ENCODE measurements around the gene CNIH2.
A peak's percentile ranks its signal among the peaks of the same experiment; 100 is the strongest.
"Not testable (repeated sequence)": the region's sequence is repeated elsewhere in the genome, so short reads cannot be mapped to it uniquely, and the experiment has no call there.

The CNIH2 gene

DNA sequence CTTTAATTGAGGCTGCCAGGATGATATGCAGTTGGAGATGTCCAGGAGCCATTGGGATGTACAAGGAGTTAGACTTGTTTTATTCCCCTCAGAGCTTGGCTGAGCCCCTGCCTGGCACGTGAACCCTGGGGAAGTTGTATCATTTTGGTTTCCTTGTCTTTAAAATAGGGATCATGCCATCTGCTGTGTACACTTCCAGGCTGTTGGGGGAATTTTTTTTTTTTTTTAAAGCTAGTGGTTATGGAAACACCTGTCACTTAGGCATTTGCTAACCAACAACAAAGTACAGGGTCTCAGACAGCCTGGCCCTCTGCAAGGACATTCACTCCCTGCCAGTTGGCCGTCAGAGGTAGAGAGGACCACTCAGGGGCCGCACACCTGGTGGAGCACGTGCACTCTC is 18.0 kb upstream of the CNIH2 start:
- no peak for DNase-seq

DNA sequence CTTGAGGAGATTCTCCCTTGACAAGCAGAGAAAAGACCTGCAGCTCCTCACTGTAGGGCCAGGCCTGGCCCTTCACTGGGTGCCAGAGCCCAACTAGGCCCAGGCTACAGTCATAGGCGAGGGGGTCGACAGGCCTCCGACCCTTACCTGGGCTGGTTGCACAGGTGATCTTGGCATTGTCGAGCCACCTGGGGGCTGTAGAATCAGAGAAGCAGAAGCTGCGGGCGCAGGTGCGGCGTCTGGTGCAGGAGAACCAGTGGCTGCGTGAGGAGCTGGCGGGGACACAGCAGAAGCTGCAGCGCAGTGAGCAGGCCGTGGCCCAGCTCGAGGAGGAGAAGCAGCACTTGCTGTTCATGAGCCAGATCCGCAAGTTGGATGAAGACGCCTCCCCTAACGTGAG is 16.4 kb upstream of the CNIH2 start:
- no peak for DNase-seq

DNA sequence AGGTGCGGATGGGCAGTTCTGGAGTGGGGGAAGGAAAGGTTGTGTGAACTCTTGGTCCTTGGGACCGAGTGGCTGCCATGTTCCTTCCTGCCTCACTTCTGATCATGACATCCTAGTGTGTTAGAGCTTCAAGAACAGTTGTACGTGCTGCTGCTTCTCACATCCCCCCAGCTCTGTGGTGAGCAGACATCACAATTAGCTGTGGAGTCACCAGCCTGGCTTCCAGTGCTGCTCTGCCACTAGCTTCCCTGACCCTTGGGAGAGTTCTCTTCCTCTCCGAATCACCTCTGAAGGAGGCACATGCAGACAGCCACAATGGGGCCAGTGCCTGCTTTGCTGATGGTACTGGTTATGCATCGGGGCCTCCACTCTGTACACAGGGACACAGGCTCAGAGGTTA is 15.8 kb upstream of the CNIH2 start:
- no peak for DNase-seq

DNA sequence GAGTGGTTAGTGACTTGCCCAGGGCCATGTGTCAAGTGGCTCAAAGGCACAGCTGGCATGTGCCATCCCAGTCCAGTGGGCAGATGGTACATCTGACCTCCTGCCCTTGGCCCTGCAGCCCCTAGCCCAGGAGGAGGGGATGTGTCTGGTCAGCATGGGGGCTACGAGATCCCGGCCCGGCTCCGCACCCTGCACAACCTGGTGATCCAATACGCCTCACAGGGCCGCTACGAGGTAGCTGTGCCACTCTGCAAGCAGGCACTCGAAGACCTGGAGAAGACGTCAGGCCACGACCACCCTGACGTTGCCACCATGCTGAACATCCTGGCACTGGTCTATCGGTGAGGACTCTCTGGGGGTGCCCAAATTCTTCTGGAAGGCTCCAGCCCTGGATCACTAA is 15.3 kb upstream of the CNIH2 start:
- DNase-seq, result no peak

DNA sequence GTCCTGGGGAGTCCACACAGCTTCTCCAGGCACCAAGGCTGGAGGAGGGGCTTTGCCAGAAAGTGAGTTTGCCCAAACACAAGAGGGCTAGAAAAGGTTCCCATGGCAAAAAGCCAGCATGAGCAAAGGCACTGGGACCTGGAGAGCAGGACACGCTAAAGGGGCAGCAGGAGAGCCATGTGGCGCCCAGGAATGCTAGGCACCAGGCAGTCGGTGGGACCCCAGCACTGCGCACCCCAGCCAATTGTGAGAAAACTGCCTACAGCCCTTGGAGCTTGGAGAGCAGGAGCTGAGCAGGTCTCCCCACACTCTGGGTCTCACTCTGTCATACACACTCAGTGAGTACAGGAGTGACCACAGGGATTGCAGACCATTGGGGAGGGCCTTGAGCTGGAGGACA is 14.7 kb upstream of the CNIH2 start:
- no peak for DNase-seq

DNA sequence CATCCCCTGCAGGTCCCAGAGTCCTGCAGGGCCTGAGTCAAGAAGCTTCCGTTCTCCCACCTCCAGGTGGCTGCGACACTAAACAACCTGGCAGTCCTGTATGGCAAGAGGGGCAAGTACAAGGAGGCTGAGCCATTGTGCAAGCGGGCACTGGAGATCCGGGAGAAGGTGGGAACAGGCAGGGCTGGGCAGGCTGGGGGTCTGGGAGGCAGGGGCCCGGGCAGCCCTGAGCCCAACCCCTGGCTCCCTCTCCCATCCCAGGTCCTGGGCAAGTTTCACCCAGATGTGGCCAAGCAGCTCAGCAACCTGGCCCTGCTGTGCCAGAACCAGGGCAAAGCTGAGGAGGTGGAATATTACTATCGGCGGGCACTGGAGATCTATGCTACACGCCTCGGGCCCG is 14.2 kb upstream of the CNIH2 start:
- DNase-seq, result no peak

DNA sequence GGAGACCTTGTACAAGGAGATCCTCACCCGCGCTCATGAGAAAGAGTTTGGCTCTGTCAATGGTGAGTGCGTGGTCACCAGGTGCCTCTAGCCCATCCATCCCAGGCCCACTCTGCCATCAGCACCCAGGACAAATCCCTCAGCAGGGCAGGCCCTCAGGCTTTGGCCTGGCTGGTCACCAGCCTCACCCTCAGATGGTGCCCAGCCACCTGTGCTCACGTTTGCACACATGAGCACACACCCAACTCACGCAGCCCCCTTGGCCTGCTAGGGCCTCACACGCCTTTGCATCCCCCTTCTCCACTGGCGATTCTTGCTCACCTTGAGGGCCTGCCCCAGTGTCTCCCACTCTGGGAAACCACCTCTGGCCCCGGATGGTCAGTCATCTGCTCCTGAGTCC is 13.6 kb upstream of the CNIH2 start:
- DNase-seq, result no peak

DNA sequence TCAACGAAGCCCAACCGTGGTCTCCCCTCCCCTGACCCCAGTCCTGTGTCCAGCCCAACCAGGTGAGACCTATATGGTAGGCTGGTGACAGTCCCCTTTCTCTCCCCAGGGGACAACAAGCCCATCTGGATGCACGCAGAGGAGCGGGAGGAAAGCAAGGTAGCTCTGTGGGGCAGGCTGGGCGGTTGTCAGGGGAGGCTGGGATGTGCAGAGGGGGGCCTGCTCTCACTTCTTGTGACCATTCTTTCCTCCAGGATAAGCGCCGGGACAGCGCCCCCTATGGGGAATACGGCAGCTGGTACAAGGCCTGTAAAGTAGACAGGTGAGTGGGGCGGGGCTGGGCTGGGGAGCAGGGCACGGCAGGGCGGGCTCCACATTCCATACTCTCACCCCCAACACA is 13.1 kb upstream of the CNIH2 start:
- DNase-seq, result no peak

DNA sequence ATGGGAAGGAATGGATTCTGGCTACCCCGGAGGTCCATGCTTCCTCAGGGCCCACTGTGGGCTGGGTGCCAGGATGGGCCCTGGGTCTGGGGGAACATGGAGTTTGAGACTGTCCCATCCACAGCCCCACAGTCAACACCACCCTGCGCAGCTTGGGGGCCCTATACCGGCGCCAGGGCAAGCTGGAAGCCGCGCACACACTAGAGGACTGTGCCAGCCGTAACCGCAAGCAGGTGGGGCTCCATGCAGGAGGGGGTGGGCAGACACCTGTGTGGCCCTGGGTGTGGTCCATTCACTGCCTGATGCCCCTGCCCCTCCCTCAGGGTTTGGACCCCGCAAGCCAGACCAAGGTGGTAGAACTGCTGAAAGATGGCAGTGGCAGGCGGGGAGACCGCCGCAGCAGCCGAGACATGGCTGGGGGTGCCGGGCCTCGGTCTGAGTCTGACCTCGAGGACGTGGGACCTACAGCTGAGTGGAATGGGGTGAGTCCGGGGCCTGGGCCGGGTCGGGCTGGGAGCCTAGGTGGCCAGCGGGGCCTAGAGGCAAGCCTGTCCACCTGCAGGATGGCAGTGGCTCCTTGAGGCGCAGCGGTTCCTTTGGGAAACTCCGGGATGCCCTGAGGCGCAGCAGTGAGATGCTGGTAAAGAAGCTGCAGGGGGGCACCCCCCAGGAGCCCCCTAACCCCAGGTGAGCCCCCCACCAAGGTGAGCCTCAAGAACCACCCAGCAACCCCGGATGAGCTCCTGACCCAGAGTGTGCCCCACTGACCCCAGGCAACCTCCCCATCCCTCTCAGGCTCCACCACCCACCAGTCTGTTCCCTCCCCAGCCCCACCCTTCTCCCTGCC is 12.2 kb upstream of the CNIH2 start:
- no peak for DNase-seq

DNA sequence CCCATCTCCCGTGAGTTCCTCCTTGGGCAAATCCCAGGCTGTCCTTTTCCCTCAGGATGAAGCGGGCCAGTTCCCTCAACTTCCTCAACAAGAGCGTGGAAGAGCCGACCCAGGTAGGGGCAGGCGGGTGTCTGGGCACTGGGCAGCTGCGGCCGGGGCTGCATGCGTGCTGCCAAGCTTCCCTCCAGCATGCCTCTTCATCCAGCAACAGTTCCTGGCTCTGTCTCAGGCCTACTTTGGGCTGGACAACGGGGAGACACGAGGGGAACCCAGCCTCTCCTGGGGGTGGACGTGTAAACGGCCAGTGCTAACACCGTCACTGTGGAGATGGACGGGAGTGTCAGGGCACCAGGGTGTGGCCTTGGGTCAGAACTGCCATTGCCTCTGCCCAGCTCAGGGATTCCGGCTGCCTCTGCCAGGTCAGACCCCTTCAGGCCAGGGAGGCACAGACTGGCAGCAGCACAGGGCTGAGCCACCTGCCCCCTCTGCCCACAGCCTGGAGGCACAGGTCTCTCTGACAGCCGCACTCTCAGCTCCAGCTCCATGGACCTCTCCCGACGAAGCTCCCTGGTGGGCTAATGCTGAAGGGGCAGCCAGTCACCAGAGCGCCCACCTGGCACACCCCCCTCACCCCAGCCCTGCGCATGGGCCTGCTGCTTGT is 11.5 kb upstream of the CNIH2 start:
- no peak for DNase-seq

DNA sequence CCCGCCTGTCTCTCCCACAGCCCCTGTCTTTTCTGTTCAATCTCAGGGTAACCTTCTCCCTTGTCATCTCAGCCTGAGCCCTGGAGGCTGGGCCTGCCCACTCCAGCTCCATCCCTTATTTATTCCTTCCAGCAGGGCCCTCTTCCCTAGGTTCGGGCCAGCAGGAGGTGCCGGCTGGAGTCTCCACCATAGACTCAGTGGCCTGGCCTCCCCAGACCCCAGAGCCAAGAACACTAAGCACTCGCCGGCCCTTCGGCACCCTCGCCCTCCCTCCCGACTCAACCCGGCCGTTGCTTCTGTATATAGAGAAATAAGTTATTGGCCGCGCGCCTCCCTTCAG is 11.0 kb upstream of the CNIH2 start:
- no peak for DNase-seq

DNA sequence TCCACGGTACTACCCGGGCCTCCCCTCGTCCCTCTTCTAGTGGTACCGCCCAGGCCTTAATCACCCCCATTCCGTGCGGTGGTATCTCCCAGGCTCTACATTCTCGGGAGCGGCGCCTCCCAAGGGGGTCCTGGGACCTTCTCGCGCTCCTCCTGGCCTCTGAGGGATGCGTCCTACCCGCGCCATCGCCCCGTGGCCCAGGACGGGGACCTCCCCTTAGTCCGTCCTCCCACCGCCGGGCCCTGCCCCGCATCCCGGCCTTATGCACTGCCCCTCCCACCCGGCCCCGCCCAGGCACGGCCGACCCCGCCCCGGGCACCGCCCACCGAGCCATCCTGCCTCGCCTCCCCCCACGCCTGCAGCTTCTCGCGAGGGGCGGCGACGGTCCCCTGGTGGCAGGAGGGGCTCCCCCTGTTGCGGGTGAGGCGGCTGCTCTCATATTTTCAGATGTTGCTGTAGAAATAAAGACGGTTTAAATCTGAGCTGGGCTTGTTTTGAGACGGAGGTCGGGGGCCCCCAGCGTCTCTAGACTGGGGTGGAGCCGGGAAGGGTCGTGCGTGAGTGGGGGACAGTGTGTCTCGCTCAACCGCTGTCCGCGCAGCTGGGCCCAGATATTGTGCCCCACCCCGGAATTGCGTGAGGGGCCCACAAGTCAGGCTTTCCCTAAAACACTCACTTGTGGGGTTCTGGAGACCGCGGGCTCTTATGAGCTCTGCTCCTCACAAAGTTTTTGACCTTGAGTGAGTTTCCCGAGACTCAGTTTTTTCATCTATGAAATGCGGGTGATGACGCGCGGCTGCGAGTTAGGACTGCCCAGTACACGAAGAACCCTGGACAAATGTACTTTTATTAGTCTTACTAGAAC is 10.4 kb upstream of the CNIH2 start:
- peak; percentile 81 for DNase-seq

DNA sequence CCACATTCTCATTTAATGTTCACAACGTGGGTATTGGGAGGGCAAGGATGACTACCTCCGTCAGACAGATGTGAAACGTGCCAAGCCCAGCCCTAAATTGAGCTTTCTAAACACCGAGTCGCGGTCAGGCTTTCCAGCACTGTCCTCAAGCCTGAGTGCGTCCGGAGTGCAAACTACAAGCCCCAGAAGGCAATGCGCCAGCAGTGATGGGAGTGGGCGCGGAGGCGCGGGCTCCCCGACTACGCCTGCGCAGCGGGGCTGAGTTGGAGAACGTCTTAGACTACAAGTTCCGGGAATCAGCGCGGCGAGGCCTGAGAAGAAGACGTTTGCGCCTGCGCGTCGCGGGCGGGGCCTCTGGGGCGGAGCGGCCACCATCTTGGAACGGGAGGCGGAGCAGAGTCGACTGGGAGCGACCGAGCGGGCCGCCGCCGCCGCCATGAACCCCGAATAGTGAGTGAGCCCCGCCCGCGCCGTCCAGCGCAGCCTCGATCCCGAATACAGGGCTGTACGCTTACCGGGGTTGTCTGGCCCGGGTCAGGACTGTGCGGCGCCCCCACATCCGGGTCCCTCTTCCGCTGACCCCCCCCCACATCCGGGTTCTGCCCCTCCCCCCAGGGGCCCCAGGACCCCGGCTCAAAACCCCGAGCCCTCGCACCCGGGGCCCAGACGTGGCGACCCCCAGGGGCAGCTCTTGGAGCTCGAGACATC is 9.6 kb upstream of the CNIH2 start, which contains the start of gene RAB1B:
Gene RAB1B (plus strand): TSS at position 396 of the 708 bp plus-strand sequence. CDS start 41 bp downstream, at position 437.
- DNase-seq, result peak; percentile 100

DNA sequence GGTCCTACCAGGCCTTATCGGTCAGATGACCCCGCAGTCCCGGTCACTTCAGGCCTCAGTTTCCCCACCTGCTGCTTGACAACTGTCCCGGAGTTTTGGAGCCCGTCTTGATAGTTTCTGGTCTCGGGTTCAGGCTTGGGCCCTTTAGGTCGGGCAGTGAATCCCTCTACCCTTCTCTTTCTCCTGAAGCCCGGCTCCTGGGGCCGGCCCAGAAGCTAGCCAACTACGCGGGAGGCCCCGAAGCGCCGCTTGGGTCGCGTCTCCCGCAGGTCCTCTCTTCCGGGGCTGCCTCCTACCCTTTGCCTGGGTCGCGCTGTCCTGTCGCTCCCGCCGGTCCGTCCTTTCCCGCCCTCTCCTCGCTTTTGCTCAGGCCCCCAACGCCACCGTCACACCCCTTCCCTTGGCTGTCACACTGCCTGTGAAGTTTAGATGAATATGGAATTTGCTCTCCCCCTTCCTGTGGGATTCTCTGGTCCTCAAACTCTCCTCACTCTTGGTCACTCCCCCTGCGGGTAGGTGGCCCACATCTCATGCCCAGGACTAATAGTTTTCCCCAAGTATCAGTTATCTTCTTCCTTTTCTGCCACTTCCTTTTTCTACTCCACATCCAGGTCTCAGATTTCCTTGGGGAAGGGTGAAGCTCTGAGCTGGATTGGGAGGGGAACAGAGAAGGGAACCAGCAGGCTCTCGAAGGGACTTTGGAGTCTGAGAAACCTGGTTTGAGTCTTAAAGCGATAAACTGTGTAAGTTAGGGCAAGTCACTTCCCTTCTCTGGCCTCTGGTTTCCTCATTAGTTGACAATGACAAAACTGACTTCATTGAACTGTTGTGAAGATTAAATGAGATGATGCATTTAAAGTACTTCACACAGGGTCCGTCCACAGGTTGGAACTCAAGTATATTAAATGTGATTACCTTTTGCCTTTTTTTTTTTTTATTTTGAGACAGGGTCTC is 8.7 kb upstream of the CNIH2 start:
- no peak for DNase-seq

DNA sequence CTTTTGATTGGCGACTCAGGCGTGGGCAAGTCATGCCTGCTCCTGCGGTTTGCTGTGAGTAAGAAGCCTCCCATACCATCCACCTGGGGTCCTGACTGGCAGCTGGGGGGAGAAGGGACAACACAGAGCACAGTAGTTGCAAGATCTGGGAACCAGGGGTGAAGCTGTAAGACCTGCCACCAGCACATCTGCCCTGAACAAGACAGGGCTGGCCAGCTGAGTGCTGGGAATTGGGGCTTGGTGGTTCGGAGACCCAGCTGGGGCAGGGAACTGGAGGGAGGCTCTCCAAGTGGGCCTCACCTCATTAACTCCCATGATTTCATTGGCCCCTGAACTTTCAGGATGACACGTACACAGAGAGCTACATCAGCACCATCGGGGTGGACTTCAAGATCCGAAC is 6.2 kb upstream of the CNIH2 start:
- DNase-seq, result no peak

DNA sequence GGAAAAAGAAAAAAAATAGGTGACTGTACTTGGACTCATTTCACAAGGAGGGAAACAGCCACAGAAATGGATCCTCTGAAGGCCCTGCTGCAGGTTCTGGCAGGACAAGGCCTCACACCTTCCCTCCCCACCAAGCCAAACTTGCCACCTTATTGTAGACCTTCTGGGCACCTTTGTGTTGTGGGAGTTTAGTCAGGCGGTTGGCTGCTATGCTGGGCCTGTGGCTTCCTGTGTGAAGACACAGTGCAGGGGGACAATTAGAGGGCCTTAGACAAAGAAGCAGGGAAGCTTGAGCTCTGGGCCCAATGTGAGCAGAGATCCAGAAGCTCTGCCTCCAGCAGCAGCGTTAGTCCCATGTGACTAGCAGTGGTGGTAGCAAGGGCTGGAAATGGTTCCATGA is 5.4 kb upstream of the CNIH2 start:
- no peak for DNase-seq

DNA sequence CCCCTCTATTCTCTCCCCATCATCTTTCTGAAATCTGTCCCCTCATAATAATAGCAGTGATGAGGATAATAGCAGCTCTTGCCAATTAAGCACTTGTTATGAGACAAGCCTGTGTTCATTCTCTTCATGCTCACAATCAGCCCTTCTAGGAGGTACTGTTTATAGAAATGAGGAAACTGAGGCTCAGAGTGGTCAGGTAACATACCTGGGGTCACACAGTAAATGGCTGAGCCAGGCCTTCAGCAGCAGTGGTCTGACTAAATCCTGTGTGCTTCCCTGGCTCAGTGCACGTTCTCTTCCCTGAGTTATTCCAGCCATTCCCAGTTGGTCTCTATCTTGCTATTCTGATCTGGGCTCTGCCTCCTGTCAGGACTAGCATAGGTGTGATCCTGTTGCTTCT is 3.8 kb upstream of the CNIH2 start:
- no peak for DNase-seq

DNA sequence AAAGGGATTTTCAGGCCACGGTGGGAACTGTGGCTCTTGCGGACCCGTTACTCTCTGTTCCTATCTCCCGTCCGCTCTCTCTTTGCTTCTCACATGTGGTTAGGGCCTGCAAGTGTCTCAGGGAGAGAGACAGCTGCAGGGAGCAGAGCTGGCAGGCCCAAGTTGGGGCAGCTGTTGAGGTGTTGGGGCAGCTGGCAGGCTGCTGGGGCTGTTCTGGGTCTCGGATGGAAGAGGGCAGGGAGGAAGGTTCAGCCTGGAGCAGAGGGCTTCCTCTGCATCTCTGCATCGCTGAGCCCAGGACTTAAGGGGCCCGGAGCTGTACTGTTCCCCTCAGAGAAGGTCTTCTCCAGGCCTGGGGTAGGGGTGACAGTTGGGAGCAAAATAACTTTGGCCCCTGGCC is 2.6 kb upstream of the CNIH2 start:
- no peak for DNase-seq

DNA sequence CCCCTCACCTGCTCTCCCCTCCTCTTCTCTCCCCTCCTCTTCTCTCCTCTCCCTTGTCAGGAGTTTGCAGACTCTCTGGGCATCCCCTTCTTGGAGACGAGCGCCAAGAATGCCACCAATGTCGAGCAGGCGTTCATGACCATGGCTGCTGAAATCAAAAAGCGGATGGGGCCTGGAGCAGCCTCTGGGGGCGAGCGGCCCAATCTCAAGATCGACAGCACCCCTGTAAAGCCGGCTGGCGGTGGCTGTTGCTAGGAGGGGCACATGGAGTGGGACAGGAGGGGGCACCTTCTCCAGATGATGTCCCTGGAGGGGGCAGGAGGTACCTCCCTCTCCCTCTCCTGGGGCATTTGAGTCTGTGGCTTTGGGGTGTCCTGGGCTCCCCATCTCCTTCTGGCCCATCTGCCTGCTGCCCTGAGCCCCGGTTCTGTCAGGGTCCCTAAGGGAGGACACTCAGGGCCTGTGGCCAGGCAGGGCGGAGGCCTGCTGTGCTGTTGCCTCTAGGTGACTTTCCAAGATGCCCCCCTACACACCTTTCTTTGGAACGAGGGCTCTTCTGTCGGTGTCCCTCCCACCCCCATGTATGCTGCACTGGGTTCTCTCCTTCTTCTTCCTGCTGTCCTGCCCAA is 1.9 kb upstream of the CNIH2 start:
- DNase-seq, result no peak

DNA sequence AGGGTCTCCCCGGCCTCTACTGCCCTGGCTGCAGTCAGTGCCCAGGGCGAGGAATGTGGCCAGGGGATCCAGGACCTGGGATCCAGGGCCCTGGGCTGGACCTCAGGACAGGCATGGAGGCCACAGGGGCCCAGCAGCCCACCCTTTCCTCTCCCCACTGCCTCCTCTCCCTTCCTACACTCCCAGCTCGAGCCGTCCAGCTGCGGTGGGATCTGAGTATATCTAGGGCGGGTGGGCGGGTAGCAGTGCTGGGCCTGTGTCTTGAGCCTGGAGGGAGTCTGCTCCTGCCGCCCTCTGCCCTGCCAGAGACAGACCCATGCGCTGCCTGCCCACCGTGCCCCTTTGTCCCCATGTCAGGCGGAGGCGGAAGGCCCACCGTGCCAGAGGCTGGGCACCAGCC is 1.4 kb upstream of the CNIH2 start:
- not testable (repeated sequence) for DNase-seq

DNA sequence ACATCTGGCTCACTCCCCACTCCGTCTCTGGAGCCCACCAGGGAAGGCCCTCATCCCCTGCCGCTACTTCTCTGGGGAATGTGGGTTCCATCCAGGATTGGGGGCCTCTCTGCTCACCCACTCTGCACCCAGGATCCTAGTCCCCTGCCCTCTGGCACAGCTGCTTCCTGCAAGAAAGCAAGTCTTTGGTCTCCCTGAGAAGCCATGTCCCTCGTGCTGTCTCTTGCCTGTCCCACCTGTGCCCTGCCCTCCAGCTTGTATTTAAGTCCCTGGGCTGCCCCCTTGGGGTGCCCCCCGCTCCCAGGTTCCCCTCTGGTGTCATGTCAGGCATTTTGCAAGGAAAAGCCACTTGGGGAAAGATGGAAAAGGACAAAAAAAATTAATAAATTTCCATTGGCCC is 911 bp upstream of the CNIH2 start:
- not testable (repeated sequence) for DNase-seq

All from NCI-H1105 (cell line).